ENCODE data around the gene PTPRJ. TPM values are rescaled to one million over a fixed set of nuclear protein-coding genes. Genes with fewer than 3 reads are reported as not detected.
A peak's percentile ranks its signal among the peaks of the same experiment; 100 is the strongest.

PTPRJ gene
- total and polyA plus RNA-seq, 5 experiments from 2014 or later, result 4.3 to 23.7 (median 10.2) TPM

- H3K9me3 Mint-ChIP-seq, result no peaks in the 10 kb centered on the region
- POLR2A ChIA-PET, result no interaction called here
- H3K27ac Mint-ChIP-seq, result peak overlapping the region in 5 of 10 donors; percentile 29 to 80 (median 61)
- H3K36me3 Mint-ChIP-seq, result peaks cover 15 to 79% (median 19%) of the 10 kb centered on the region in 3 donors
- H3K4me1 Mint-ChIP-seq, result no peaks in the 10 kb centered on the region
- no peaks in the 10 kb centered on the region for H3K27me3 Mint-ChIP-seq
- H3K4me3 Mint-ChIP-seq, result no peak overlapping the region
- DNase-seq, result no peak
- ATAC-seq, result no peak
Measured at GRCh38 chr11:48161951-48162884, 181.9 kb downstream of the PTPRJ start.

GRCh38 chr11:48162885-48163268 is 182.5 kb downstream of the PTPRJ start:
- Mint-ChIP-seq H3K9me3 (no peaks in the 10 kb centered on the region), H3K27ac (peak overlapping the region in 6 of 10 donors; percentile 8 to 80 (median 66)), H3K36me3 (peaks cover 15 to 80% (median 19%) of the 10 kb centered on the region in 3 donors), H3K4me1 (no peaks in the 10 kb centered on the region), H3K4me3 (no peak overlapping the region), H3K27me3 (no peaks in the 10 kb centered on the region)
- POLR2A ChIA-PET, result no interaction called here
- ATAC-seq (no peak), DNase-seq (no peak)

DNA sequence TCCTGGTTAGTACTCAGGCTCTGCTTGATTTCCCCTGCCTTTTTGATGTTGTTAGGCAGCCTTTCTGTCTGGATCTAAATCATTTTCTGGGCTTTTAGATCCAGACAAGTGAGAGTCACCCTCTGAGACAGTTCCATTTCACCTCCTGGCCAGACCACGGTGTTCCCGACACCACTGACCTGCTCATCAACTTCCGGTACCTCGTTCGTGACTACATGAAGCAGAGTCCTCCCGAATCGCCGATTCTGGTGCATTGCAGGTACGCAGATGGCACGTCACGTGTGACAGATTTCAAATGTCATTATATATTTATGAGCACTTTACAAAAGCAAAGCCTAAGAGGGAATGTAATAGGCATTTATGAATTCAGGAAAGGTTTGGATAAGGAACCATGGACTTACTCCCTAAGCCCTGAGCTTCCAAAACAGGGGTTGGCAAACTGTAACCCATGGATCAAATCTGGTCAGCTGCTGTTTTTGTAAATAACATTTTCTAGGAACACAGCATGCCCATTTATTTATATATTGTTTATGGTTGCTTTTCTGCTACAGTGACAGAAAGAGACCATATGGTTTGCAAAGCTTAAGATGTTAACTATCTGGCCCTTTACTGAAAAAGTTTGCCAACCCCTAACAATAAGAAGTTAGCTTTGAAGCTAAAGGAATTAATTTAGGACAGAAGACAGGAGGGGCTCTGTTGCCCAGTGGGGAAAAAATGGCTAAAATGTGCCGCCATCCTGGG is 183.2 kb downstream of the PTPRJ start:
- no peak for DNase-seq
- H3K27me3 Mint-ChIP-seq, result no peaks in the 10 kb centered on the region
- H3K9me3 Mint-ChIP-seq, result no peaks in the 10 kb centered on the region
- peak overlapping the region in 2 of 10 donors; percentile 71 to 79 for H3K27ac Mint-ChIP-seq
- no peak for ATAC-seq
- H3K4me1 Mint-ChIP-seq, result no peaks in the 10 kb centered on the region
- POLR2A ChIA-PET, result no interaction called here
- H3K36me3 Mint-ChIP-seq, result peaks cover 15 to 81% (median 15%) of the 10 kb centered on the region in 3 donors
- no peak overlapping the region for H3K4me3 Mint-ChIP-seq

DNA sequence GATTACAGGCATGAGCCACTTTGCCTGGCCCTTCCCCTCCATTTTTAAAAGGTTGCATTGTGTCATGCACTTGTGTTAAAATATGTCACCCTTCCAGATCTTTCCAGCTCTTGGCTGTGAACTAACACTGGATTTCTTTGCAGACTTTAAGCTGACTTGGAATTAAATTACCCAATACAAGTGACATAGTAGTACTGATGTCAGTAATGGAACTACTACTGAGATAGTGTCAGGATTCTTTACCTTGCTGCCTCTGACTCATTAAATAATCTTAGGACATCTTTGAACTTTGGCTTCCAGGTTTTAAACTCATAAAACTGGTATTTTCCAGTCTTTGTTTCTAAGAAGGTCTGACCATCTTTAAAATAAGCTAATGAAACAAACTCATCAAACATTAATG is 184.5 kb downstream of the PTPRJ start:
- peaks cover 0 to 7% (median 1%) of the 10 kb centered on the region in 4 donors for H3K4me1 Mint-ChIP-seq
- H3K9me3 Mint-ChIP-seq, result no peaks in the 10 kb centered on the region
- no peaks in the 10 kb centered on the region for H3K27me3 Mint-ChIP-seq
- ATAC-seq (no peak), DNase-seq (no peak)
- H3K4me3 Mint-ChIP-seq, result no peak overlapping the region
- POLR2A ChIA-PET, result interaction anchor here (0.7 kb wide), 1 partner anchor 20 kb away, joined by 7 read pairs; no protein-coding TSS in a partner anchor
- peaks cover 15 to 76% (median 15%) of the 10 kb centered on the region in 3 donors for H3K36me3 Mint-ChIP-seq
- no peak overlapping the region for H3K27ac Mint-ChIP-seq

DNA sequence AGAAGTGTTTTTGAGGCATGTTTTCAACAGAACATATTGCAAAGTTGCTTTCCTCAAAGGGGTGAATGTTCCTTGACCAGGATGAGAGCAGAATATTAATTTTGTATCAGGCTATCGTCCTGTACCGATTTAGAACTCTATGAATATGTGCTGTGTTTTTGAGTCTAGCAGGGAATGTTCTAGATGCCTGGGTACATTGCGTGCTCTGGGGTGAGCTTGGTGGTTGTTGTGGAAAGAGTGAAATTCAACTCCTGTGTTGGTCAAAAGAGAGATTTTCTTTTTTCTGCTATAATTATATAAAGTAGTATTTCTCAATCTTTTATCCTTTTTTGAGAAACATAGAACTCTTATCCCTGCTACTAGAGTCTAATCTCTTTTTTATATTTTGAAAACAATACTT is 185.1 kb downstream of the PTPRJ start:
- H3K9me3 Mint-ChIP-seq, result no peaks in the 10 kb centered on the region
- H3K36me3 Mint-ChIP-seq, result peaks cover 15 to 71% (median 15%) of the 10 kb centered on the region in 3 donors
- H3K27me3 Mint-ChIP-seq, result no peaks in the 10 kb centered on the region
- no peak overlapping the region for H3K4me3 Mint-ChIP-seq
- POLR2A ChIA-PET, result no interaction called here
- peaks cover under 1 to 13% (median 3%) of the 10 kb centered on the region in 4 donors for H3K4me1 Mint-ChIP-seq
- H3K27ac Mint-ChIP-seq, result no peak overlapping the region
- DNase-seq (no peak), ATAC-seq (no peak)

DNA sequence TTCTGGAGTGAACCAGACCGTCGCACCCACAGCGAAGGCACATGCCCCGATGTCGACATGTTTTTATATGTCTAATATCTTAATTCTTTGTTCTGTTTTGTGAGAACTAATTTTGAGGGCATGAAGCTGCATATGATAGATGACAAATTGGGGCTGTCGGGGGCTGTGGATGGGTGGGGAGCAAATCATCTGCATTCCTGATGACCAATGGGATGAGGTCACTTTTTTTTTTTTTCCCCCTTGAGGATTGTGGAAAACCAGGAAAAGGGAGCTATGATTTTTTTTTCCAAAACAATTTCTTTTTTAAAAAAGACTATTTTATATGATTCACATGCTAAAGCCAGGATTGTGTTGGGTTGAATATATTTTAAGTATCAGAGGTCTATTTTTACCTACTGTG is 187.0 kb downstream of the PTPRJ start:
- ATAC-seq (no peak), DNase-seq (no peak)
- no peaks in the 10 kb centered on the region for H3K27me3 Mint-ChIP-seq
- POLR2A ChIA-PET, result no interaction called here
- H3K36me3 Mint-ChIP-seq, result peaks cover 15 to 60% (median 15%) of the 10 kb centered on the region in 3 donors
- H3K27ac Mint-ChIP-seq, result peak overlapping the region in 2 of 10 donors; percentile 15 to 61
- peaks cover 5 to 29% (median 17%) of the 10 kb centered on the region in 4 donors for H3K4me1 Mint-ChIP-seq
- H3K9me3 Mint-ChIP-seq, result no peaks in the 10 kb centered on the region
- no peak overlapping the region for H3K4me3 Mint-ChIP-seq

GRCh38 chr11:48168815-48169214 is 188.5 kb downstream of the PTPRJ start:
- H3K27ac Mint-ChIP-seq, result peak overlapping the region in 1 of 10 donors; percentile 40
- no peak overlapping the region for H3K4me3 Mint-ChIP-seq
- ATAC-seq (no peak), DNase-seq (no peak)
- H3K36me3 Mint-ChIP-seq, result peaks cover 15 to 48% (median 15%) of the 10 kb centered on the region in 3 donors
- no peaks in the 10 kb centered on the region for H3K9me3 Mint-ChIP-seq
- peaks cover 5 to 36% (median 26%) of the 10 kb centered on the region in 4 donors for H3K4me1 Mint-ChIP-seq
- H3K27me3 Mint-ChIP-seq, result no peaks in the 10 kb centered on the region
- POLR2A ChIA-PET, result no interaction called here

DNA sequence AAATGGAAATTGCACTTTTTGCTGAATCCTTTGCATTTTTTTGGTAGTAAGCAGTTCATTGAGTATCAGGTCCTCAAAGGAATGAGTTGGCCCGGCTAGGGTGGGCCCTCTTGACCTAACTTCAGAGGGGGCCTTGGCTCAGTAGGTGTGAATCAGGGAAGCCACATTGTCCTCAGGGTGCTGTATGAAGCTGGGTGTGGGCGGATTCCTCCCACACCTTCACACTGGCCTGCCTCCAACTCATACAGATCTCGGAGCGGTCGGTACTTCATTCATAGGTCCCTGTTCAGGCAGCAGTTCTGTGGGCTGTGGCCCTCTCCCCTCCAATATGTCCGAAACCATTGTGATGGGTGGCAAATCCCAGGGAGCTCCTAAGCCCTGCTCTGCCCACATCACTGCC is 188.9 kb downstream of the PTPRJ start:
- peaks cover 5 to 36% (median 26%) of the 10 kb centered on the region in 4 donors for H3K4me1 Mint-ChIP-seq
- DNase-seq, result no peak
- no peaks in the 10 kb centered on the region for H3K9me3 Mint-ChIP-seq
- no peak overlapping the region for H3K4me3 Mint-ChIP-seq
- POLR2A ChIA-PET, result no interaction called here
- H3K27ac Mint-ChIP-seq, result peak overlapping the region in 3 of 10 donors; percentile 40 to 70 (median 47)
- peaks cover 12 to 43% (median 15%) of the 10 kb centered on the region in 3 donors for H3K36me3 Mint-ChIP-seq
- no peak for ATAC-seq
- no peaks in the 10 kb centered on the region for H3K27me3 Mint-ChIP-seq

- ATAC-seq (no peak), DNase-seq (no peak)
- POLR2A ChIA-PET, result no interaction called here
- Mint-ChIP-seq H3K9me3 (no peaks in the 10 kb centered on the region), H3K4me1 (peaks cover 5 to 36% (median 26%) of the 10 kb centered on the region in 4 donors), H3K27me3 (no peaks in the 10 kb centered on the region), H3K36me3 (peaks cover 9 to 39% (median 15%) of the 10 kb centered on the region in 3 donors), H3K27ac (peak overlapping the region in 4 of 10 donors; percentile 6 to 86 (median 58)), H3K4me3 (no peak overlapping the region)
Measured at GRCh38 chr11:48169717-48170116, 189.4 kb downstream of the PTPRJ start.

- POLR2A ChIA-PET, result interaction anchor here (0.7 kb wide), 1 partner anchor 137 kb away, joined by 3 read pairs; no protein-coding TSS in a partner anchor
- Mint-ChIP-seq H3K36me3 (peaks cover 5 to 32% (median 9%) of the 10 kb centered on the region in 3 donors), H3K4me3 (no peak overlapping the region), H3K27ac (peak overlapping the region in 8 of 10 donors; percentile 1 to 86 (median 56)), H3K27me3 (no peaks in the 10 kb centered on the region), H3K4me1 (peaks cover 6 to 39% (median 29%) of the 10 kb centered on the region in 4 donors), H3K9me3 (no peaks in the 10 kb centered on the region)
- peak in 1 of 2 donors; percentile 49 for ATAC-seq
- DNase-seq, result peak in 1 of 10 donors; percentile 6
Measured at GRCh38 chr11:48170241-48171233, 190.2 kb downstream of the PTPRJ start.

GRCh38 chr11:48172818-48173609 is 192.7 kb downstream of the PTPRJ start:
- Mint-ChIP-seq H3K36me3 (peaks cover 0 to 8% (median 0%) of the 10 kb centered on the region in 3 donors), H3K9me3 (no peaks in the 10 kb centered on the region), H3K4me1 (peaks cover 6 to 39% (median 30%) of the 10 kb centered on the region in 4 donors), H3K27ac (peak overlapping the region in 6 of 10 donors; percentile 23 to 57 (median 43)), H3K27me3 (no peaks in the 10 kb centered on the region), H3K4me3 (no peak overlapping the region)
- POLR2A ChIA-PET, result interaction anchor here (0.6 kb wide), 1 partner anchor 222 kb away, joined by 5 read pairs; no protein-coding TSS in a partner anchor
- peak; percentile 48 to 71 for ATAC-seq
- peak; percentile 15 to 67 (median 49) for DNase-seq

All from naive thymus-derived CD8-positive, alpha-beta T cell (primary cell).